A204.1 (cell line): ENCODE measurements around the gene STMND1.

Experiments
- FAIRE-seq: peaks from 2 replicates; lab custom pipeline; 2012; peaks lifted over from hg19 to GRCh38; lab: Jason Lieb, UNC

STMND1 gene

GRCh38 chr6:17098538-17098937, 3.3 kb upstream of the STMND1 start:
- FAIRE-seq = no peak

GRCh38 chr6:17099401-17100059, 2.3 kb upstream of the STMND1 start:
- FAIRE-seq = no peak

- no peak for FAIRE-seq
Observed at GRCh38 chr6:17100806-17101205, 1.0 kb upstream of the STMND1 start.

- FAIRE-seq = no peak
Observed at GRCh38 chr6:17102258-17102870, 514 bp downstream of the STMND1 start.

- FAIRE-seq = no peak
Observed at GRCh38 chr6:17103715-17104114, 1.9 kb downstream of the STMND1 start.

- FAIRE-seq = no peak
Observed at GRCh38 chr6:17107863-17108262, 6.0 kb downstream of the STMND1 start.

- FAIRE-seq = no peak
Observed at GRCh38 chr6:17115251-17116116, 13.6 kb downstream of the STMND1 start.

- FAIRE-seq = no peak
Observed at GRCh38 chr6:17116117-17116440, 14.2 kb downstream of the STMND1 start.

- FAIRE-seq = no peak
Observed at GRCh38 chr6:17120019-17120418, 18.2 kb downstream of the STMND1 start.

- no peak for FAIRE-seq
Observed at GRCh38 chr6:17125407-17125806, 23.6 kb downstream of the STMND1 start.

GRCh38 chr6:17130786-17131185, 28.9 kb downstream of the STMND1 start:
- FAIRE-seq = no peak

GRCh38 chr6:17132967-17133366, 31.1 kb downstream of the STMND1 start:
- no peak for FAIRE-seq

- FAIRE-seq = no peak
Observed at GRCh38 chr6:17138033-17138432, 36.2 kb downstream of the STMND1 start.

GRCh38 chr6:17144016-17144415, 42.2 kb downstream of the STMND1 start:
- FAIRE-seq = no peak

- no peak for FAIRE-seq
Observed at GRCh38 chr6:17149571-17149970, 47.7 kb downstream of the STMND1 start.

- no peak for FAIRE-seq
Observed at GRCh38 chr6:17150096-17150495, 48.2 kb downstream of the STMND1 start.

- no peak for FAIRE-seq
Observed at GRCh38 chr6:17151888-17152287, 50.0 kb downstream of the STMND1 start.

GRCh38 chr6:17152703-17153102, 50.9 kb downstream of the STMND1 start:
- FAIRE-seq = no peak

GRCh38 chr6:17156112-17156921, 54.5 kb downstream of the STMND1 start:
- peak; percentile 93 for FAIRE-seq

GRCh38 chr6:17156966-17157365, 55.1 kb downstream of the STMND1 start:
- no peak for FAIRE-seq

- FAIRE-seq = no peak
Observed at GRCh38 chr6:17157617-17158016, 55.8 kb downstream of the STMND1 start.

- no peak for FAIRE-seq
Observed at GRCh38 chr6:17159240-17159639, 57.4 kb downstream of the STMND1 start.

- no peak for FAIRE-seq
Observed at GRCh38 chr6:17161076-17161475, 59.2 kb downstream of the STMND1 start.
